ENCODE data around the gene PPP1R13L.

DNA sequence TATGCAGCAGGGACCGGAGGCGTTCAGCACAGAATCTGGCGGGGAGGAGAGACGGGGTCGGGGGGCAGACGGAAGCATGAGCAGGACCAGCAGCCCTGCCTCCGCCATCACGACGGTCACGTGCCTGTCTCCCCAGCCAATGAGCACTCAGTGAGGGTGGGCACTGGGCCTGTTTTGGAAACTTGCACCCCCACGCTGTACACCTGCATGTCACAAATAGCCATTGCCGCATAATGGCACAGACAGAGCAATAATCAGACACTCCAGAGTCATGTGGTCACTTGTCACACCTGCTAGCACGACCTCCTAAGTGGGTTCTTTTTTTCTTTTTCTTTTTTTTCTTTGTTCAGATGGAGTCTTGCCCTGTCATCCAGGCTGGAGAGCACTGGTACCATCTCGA is 43.3 kb downstream of the PPP1R13L start:
- TF ChIP-seq, protein P1, sequence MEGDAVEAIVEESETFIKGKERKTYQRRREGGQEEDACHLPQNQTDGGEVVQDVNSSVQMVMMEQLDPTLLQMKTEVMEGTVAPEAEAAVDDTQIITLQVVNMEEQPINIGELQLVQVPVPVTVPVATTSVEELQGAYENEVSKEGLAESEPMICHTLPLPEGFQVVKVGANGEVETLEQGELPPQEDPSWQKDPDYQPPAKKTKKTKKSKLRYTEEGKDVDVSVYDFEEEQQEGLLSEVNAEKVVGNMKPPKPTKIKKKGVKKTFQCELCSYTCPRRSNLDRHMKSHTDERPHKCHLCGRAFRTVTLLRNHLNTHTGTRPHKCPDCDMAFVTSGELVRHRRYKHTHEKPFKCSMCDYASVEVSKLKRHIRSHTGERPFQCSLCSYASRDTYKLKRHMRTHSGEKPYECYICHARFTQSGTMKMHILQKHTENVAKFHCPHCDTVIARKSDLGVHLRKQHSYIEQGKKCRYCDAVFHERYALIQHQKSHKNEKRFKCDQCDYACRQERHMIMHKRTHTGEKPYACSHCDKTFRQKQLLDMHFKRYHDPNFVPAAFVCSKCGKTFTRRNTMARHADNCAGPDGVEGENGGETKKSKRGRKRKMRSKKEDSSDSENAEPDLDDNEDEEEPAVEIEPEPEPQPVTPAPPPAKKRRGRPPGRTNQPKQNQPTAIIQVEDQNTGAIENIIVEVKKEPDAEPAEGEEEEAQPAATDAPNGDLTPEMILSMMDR (IDR thresholded peaks at IDR 0.05), result no peak
- TF ChIP-seq POLR2A (IDR thresholded peaks at IDR 0.05), result no peak
- TF ChIP-seq EP300 (IDR thresholded peaks at IDR 0.05), result no peak
